NCI-H2029 treated with DMSO at 0.1 percent for 48 hours (cell line): ENCODE data around the gene GPS1.

Experiments used
- DNase-seq: peaks from one replicate; lab custom pipeline; 2025; lab: John Stamatoyannopoulos, UW

GPS1 gene

DNA sequence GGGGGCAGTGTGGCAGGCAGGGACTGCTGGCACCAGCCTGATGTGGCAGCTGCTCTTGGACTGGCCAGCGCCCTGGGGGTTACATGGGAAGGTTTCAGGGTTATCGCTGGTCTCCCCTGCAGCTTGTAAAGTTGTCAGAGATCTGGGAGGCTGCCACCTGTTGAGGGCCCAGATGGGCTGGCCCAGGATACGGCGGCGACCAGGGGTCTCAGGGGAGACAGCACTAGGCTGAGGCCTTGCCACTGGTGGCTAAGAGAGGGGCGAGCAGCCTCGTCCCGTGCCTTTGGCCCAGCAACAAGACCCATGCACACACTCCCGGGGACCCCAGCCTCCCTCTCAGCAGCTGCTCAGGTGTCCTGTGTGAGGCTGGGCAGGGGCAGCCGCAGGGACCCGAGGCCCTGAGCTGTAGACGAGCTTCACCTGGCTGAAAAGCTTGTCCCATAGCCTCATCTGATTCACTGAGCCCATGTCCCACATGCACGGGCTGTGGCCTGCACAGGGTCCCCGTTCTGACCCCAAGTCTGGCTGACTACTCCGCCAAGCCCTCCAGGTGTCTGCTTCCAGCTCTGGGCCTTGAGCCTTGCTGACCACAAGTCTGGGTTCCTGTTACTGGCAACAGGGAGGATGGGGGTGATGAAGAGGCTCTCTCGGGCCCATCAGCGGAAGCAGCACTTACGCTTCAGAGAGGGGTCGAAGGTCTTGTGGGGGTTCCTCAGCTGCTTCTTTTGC lies 7.7 kb downstream of the GPS1 start:
- no peak for DNase-seq

DNA sequence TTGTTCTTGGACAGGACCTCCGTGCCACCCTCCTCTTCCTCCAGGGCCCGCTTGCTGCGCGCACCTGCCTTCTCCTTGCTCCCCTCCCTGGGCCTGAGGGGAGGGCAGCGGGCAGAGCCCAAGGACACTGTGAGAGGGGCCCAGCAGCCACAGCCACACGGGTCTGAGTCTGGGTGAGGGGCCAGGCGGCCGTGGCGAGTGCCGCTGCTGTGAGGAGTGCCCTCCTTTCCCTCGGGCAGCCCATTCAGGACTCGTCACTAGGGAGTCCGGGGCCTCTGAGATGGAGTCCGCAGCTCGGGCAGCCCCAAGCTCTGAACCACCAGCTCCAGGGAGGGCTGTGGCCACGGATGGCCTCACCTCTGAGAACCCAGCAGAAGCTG lies 8.3 kb downstream of the GPS1 start:
- DNase-seq, result no peak

DNA sequence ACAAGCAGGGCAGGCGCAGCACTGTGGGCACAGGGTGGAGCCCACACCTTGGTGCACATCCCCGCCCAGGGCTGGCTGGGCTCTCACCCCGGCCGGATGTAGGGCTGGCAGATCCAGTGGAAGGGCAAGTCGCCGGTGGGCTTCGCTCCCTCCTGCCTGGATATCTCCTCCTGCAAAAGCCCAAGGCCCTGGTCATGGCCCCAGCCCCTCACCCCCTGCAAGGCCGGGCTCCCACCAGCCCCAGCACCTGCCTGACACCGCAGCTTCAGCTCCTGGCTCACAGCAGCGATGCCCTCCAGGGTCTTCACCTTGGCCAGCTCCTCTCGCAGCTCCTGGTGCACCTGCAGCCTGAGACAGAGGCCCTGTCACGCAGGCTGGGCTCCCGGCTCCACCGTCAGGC lies 8.9 kb downstream of the GPS1 start:
- DNase-seq, result no peak

DNA sequence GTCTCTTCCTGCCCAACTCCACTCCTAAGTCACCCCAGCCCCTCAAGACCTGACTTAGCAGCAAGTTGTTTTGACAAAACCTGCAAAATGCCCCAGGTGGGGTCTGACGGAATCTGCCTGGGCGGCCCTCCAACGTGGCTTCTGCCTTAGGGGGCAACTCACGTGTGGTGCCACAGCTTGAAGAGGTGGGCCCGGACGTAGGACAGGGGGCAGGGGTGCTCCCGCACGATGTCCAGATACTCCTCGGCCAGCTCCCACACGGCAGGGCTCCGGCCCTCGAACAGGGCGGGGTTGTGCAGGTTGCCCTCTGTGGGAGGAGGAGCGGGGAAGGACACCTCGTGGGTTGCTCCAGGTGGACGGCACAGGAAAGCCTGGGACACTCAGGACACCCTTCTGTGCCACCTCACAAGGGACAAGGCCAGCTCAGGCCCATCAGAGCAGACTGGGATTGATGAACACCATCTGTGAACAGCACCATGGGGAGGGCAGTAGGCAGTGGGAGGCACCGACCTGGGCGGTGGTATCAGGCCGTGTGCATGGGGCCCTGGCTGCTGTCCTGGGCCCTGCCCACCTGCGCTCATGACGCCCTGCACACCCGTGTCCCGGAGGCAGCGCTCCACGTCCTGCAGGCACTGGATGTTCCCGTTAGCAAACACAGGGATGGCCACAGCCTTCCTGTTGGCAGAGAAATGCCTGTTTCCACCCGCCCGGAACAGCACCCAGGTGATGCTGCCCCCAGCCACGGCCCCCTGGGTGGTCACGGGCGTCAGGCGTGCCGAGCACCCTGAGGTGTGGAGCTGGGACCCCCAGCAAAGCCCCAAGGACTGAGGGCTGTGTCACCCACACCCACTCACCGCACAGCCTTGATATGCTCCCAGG lies 9.6 kb downstream of the GPS1 start:
- no peak for DNase-seq

DNA sequence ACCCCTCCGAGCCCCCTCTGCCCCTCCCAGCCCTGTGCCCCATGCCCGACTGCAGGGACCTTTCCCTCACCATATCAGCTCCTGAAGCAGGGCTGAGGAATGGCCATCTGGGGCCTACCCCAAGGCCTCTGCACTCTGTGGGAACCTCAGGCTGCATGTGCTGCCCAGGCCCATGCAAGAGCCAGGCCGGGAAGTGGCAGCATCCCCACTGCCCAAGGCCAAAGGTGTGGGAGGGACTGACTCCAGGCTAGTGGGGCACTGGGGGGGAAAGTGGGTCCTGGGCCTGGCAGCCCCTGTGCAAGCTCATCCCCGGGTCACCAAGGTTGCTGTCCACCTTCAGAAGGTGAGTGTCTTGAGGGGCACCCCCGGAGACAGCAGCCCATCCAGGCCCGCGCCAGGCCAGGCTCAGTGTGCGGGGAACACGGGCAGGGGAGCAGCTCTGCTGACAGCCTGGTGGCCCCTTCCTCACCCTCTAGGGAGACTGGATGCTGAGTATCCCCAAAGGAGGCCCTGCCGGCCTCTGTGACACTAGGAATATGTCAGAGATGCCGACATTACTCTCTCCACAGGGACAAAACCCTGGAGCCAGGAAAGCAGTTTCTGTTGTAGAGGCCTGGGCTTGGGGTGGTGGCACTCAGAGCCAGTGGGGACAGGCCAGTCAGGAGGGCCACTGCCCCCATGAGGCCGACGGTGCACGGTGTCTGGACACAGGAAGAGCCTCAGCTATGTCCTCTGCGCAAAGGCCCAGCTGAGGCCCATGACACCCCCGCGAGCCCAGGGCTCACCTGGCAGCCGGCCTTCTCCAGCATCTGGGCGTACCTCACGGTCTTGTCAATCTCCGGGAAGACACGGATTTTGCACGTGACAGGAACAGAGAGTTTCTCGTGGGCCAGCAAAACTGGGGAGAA lies 10.6 kb downstream of the GPS1 start:
- DNase-seq, result no peak

DNA sequence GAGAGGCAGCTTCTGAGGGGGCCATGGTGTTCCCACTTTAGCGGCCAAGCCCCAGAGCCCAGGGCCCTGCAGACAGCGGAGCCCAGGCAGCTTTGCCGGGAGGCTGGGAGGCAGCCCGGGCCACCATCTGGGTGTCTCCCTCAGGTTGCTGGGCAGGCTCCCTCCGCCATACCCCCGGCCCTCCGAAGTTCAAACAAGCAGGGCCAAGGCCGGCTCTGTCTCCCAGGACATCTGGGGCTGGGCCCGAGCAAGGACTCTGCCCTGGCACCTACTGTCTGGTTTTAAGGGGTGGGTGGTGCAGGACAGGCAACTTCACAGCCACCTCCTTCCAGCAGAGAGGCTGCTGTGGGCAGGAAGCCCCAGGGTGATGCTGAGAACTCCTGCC lies 11.3 kb downstream of the GPS1 start:
- no peak for DNase-seq

DNA sequence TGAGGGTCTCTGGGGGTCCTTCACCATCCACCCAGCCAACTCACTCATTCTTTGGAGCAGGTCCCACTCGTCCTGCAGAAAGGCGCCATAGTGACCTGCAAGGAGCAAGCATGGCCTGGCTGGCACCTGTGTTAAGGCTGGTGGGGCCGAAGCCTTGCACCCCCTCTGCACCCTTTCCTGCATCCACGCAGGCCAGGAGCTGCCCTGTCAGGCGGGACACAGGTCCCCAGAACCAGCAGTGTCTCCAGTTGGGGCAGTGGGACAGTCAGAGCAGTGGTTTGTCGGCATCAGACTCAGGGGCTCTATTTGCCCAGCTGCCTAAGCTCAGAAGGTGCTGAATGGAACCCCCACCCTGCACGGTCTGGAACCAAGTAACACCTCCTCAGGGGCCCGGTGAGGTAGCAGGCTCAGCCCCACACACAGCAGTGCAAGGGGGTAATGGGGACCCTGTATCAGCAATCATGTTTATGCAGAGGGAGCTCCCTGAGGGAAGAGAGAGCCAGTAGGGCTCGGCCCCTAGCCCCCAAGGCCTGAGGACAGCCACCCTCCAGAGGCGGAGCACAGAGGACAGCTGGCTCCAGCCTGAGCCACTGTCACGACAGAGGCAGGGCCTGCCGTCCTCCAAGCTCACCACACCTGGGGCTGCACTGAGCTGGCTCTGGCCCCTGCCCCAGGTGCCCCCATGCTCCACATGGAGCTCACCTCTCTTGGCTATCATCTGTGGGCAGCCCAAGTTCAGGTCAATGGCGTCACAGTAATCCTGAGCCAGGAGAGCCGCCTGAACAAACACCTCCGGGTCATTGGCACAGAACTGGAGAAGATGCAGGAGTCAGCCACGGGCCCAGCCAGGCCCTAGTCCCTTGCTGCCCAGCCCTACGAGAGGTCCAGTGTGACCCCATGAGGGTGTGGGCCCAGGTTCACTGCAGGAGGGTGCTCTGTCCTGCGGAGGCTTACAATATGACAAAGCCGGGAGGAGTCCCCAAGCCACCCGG lies 12.0 kb downstream of the GPS1 start:
- no peak for DNase-seq

DNA sequence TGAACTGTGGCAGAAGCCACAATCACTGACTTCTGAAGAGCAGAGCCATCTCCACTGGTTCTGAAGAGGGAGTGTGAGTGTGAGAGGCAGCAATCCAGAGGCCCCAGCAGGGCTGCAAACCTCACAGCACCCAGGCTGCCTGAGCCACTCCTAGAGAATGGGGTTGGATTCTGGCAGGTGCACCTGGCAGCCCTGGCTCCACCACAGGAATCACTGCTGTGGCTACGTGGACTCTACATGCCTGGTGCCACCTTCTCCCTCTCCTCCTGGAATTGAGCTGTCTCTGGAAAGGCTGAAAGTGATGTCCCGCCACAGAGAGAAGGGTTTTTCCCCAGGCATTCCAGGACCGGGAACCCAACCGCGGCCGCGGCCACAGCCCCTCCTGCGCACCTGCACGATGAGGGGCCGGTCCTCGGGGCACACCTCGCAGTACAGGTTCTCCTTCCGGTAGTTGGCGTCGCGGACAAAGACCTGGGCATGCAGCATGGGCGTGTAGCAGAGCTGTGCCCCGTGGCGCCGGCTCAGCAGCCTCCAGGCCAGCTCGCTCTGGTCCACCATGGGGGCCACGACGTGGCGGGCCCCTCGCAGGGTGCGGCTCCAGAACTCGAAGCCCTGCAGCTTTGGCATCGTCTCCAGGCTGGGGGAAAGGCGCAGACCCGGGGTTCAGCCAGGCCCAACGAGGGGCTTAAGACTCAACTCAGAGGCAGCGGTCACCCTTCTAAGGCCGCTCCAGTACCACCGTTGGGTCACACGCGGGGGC lies 12.9 kb downstream of the GPS1 start:
- DNase-seq, result no peak

DNA sequence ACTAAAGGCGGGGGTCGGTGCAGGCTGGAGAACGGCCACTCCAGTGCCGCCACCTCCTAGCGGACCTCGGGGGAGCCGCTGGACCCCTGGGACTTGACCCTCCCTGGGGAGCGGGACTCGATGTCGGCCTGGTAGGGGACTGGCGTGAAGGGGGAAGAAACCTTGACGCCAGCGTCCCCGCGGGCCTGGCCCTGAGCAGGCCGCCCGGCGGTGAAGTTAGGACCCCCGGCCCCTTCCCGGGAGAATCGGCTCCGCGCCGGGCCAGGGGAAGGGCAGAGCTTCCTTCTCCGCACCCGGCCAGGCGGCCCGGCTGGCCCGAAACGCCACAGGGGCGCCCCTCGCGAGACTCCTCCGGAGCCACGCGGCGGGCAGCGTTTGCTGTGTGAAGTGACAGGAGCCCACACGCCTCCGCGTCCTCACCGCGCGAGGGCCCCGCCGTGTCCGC lies 13.5 kb downstream of the GPS1 start:
- DNase-seq, result no peak

DNA sequence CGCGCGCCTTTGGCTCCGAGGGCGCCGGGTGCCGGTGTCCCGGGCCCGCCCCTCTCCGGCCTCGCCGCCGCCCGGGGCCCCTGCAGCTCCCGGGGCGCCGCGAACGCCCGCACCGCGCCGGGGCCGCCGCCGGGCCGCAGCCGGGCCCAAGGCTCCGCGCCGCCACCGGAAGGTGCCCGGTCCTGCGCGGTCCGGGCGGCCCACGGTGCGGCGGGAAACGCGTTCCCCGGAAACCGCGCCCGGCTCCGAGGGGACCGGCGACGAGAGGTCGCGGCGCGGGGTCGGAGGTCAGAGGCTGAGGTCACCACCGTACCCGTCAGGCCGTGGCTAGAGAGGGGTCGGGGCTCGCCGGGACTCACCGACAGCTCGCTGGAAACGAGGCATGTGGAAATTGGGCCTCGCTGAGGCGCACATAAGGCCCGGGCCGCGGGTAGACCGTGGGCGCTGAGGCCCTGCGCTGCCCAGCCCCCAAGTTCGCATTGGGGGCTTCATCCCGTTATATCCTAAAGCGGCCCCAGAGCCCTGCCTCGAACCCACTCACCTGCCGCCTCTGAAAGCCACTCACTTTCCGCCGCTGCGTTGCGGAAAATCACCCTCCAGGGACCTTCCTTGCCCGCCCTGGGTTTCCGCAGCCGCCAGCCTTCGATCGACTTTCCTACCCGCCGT lies 14.1 kb downstream of the GPS1 start, which contains the start of gene DUS1L:
Gene DUS1L, minus strand, starts transcription at position 167 of the 666 bp plus-strand sequence. CDS start 745 bp downstream, outside the sequence.
- no peak for DNase-seq

DNA sequence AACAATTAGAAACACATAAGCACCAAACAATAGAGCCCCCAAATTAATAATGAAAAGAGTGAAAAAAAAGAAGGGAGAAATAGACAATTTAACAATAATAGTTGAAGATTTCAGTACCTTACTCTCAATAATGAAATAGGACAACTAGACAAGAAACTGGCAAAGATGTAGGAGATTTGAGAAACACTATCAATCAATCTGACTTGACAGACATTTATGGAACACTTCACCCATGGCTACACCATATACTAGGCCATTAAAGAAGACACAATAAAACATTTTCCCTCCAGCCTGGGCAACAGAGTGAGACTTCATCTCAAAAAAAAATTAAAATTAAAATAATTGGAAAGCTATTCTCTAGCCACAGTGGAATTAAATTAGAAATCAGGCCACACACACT lies 18.9 kb downstream of the GPS1 start:
- no peak for DNase-seq

DNA sequence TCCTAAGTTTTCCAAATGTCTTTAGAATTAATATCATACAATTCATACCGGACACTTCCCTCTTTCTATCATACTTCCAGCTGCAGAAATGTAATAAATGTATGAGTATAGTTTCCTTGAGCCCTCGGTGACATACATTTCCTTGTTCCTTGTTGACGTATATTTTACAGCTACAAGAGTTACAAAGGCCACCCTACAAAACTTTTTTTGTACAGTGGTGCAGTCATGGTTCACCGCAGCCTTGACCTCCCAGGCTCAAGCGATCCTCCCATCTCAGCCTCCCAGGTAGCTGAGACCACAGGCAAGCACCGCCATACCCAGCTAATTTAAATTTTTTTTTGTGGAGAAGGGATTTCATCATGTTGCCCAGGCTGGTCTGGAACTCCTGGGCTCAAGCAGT lies 21.1 kb downstream of the GPS1 start:
- DNase-seq, result no peak

DNA sequence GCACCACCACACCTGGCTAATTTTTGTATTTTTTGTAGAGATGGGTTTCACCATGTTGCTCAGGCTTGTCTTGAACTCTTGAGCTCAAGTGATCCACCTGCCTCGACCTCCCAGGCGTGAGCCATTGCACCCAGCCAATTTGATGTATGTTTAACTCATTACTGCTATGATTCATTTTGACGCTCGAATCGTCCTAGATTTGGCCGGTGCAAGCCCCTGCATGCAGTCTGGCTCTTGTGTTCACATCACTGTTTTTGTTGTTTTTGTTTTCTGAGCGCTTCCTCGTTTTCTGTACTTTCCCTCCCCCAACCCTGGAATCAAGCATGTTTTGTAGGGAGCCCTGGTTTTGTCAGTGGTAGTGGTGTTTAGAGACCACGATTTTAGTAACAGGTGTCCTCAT lies 21.7 kb downstream of the GPS1 start:
- no peak for DNase-seq

DNA sequence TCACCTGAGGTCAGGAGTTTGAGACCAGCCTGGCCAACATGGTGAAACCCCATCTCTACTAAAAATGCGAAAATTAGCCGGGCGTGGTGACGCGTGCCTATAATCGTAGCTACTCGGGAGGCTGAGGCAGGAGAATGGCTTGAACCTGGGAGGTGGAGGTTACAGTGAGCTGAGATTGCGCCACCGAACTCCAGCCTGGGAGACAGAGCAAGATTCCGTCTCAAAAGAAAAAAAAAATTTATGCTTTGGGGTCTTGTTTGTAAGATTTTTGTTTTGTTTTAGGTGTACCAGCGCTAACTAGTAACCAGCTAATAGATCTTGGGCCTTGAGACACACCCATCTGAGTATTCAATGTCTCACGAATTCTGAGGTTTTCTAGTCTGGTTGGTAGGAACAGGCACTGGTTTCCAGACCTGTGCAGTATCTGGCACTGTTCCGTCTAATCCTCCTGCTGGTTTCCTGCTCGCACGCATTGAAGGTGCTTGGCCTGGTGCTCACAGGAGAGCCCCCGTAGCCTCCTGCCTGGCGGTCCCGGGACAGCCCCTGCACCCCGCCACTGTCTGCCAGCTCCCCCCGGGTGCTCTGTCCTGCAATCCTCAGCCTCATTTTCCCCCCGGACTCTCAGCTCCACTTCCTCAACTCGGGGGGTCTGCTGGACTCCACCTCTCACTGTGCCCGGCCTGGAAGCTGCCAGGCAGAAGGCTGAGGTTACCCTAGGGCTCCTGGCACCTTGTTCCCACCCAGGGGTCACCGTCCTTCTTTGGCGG lies 24.5 kb downstream of the GPS1 start:
- no peak for DNase-seq

DNA sequence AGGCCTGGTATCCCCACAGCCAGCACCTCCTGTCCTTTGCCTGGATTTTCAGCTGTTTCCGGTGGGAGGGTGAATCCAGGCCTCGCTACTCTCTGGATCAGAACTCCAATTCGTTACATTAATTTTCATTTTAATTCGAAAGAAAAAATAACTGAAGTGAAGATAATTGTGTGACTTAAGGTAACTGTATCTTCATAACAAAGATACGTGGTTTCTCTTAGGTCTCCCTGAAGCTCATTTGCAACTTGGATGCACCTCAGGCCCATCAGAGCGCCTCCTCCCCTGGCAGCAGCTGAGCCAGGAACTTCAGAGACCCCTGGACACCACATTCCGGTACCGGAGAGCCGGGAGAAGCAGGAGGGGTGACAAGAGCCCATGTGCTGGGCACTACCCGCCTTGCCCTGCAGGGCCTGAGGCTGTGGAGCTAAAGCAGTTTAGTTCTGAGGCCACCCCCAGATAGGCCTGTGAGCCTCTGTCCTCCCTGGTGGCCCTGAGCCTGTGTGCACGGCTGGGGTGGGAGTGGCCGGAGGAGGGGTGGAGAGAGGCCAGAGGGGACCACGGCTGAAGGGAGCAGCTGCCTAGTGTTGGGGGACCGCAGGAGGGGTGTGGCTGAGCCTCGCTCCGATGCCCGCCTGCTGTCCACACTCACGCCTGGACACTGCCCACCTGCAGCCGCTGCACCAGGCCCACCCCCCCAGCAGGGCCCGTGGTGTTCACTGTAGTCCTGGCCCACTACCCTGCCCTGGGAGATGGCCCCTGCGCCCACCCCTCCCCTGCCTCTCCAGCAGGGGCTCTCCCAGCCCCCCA lies 25.3 kb downstream of the GPS1 start:
- DNase-seq, result no peak

DNA sequence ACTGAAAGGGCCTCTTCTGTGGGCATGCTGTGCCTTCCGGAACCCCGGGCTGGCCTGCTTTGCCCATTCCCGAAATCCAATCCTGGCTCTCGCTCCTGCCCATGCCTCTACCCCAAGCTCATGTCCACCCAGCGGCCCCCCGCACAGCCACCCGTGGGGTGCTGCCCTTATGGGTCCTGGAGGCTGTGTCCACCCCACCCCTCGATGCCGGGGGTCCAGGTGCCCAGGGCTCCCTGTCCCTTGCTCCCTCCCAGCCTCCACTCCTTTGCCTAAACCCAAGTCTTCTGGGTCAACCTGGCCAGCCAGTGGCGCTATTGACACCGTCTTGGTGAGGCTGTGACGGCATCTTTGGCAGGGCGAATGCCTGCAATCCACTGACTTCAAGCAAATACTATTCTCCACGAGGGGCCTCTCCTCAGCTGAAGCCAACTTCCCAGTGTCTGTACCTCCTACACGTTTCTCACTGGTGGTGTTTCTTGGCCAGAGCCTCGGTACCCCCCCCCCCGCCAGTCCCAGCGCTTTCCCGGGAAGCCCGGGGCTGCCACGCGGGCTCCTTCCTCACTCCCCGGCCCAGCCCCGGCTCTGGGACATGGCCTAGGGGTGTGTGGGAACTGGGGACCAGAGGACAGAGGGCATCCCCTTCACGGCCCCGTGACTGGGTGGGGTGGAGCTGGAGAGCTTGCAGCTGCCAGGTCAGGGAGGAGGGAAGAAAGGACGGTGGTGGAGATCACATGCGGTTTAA lies 26.1 kb downstream of the GPS1 start:
- DNase-seq, result no peak

DNA sequence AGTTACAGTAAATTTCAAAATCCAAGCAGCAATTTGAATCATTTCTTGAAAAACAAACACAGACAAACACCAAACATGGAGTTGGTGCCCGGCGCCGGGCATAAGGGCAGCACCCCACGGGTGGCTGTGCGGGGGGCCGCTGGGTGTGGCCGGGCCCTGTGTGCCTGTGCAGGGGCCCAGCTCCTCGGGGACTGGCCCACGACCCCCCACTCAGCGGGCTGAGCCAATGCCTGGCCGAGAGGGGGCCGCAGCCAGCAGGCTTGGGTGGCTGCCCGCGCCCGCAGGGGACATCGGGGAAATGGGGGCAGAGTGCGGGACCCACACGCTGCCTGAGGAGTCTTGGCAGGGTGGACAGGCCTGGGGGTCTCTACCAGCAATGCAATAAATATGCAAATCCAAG lies 26.7 kb downstream of the GPS1 start:
- DNase-seq, result no peak
